NCI-H524 treated with DMSO at 0.1 percent for 48 hours (cell line): ENCODE data around the gene RCSD1.

Source experiments
- DNase-seq: peaks from one replicate; lab custom pipeline; 2025; lab: John Stamatoyannopoulos, UW

Gene RCSD1

GRCh38 chr1:167643441-167643840 lies 13.4 kb downstream of the RCSD1 start:
- no peak for DNase-seq

GRCh38 chr1:167644551-167644950 lies 14.5 kb downstream of the RCSD1 start:
- no peak for DNase-seq

DNA sequence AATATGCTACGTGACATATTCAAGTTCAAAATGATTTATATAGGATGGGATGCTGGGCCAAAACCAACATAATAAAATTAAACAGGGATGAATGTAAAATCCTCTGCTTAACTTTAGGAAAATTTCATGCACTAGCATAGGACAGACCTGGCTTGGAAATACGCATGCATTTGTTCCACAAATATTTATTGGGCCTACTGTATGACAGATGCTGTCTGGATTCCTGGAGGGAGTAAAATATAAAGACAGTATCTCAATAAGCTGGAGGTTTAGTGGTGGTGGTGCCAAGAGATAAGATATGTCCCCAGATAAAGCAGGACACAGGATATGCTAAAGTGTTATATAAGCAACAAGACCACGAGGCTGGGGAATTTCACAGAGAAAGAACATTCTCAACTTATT lies 15.1 kb downstream of the RCSD1 start:
- DNase-seq = no peak

- DNase-seq = no peak
Observed at GRCh38 chr1:167645625-167646414, 15.8 kb downstream of the RCSD1 start.

- no peak for DNase-seq
Observed at GRCh38 chr1:167648252-167648849, 18.3 kb downstream of the RCSD1 start.

GRCh38 chr1:167648978-167649744 lies 19.1 kb downstream of the RCSD1 start:
- no peak for DNase-seq

DNA sequence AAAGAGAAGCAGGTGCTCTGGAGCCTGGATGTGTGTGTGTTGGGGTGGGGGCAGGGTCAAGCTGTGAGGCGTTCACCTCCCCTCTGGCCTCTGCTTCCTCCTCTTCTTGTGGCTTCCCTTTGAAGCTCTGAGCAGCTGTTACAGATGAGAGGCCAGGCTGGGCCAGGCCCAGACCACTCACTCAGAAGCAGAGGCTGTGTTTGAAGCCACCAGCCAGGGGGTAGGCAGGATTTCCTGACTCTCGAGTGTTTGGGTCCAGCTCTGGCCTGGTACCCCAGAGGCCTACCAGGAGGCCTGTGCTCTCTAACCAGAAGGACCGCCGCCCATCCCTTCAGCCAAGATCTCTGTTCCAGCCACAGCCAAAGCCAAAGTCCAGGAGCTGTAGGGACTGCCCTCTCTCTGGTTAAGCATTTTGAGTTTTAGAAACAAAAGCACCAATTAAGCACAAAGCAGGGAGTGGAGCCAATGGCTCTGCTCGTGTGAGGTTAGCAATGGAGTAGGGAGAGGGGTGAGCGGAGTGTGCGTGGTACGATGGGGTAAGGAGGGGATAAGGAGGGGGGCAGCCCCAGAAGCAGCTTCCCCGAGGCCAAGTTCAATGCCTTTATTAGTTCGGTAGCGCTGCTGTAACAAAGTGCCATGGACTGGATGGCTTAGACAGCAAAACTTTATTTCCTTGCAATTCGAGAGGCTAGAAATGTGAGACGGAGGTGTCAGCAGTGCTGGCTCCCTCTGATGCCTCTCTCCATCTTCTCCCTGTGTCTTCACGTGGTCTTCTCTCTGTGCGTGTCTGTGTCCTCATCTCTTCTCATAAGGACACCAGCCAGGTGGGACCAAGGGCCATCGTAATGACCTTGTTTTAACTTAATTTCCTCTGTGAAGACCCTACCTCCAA lies 20.5 kb downstream of the RCSD1 start:
- no peak for DNase-seq

GRCh38 chr1:167651161-167651693 lies 21.2 kb downstream of the RCSD1 start:
- DNase-seq = no peak

- no peak for DNase-seq
Observed at GRCh38 chr1:167654975-167655575, 25.0 kb downstream of the RCSD1 start.

DNA sequence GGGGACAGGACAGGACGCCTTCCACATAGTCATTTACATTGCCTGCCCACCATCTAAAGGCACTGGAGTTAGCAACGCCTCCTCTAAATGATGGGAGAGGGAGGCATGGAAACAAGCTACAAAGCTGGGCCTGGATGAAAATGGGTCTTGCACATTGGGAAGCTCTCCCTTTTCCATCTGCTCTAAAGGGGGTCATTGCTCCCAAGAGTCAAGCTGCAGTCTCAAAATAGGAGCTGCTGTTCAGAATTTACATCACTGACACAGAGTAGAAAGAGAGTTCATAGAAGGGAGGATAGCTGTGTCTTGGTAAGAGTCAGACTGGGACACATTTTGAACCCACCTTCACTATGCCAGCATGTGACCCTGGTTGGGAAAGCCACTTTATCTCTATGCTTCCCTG lies 26.6 kb downstream of the RCSD1 start:
- no peak for DNase-seq

- DNase-seq = no peak
Observed at GRCh38 chr1:167658574-167659328, 28.7 kb downstream of the RCSD1 start.

GRCh38 chr1:167659450-167659849 lies 29.4 kb downstream of the RCSD1 start:
- DNase-seq = no peak

GRCh38 chr1:167659881-167660280 lies 29.8 kb downstream of the RCSD1 start:
- DNase-seq = no peak

- no peak for DNase-seq
Observed at GRCh38 chr1:167661527-167662426, 31.7 kb downstream of the RCSD1 start.

DNA sequence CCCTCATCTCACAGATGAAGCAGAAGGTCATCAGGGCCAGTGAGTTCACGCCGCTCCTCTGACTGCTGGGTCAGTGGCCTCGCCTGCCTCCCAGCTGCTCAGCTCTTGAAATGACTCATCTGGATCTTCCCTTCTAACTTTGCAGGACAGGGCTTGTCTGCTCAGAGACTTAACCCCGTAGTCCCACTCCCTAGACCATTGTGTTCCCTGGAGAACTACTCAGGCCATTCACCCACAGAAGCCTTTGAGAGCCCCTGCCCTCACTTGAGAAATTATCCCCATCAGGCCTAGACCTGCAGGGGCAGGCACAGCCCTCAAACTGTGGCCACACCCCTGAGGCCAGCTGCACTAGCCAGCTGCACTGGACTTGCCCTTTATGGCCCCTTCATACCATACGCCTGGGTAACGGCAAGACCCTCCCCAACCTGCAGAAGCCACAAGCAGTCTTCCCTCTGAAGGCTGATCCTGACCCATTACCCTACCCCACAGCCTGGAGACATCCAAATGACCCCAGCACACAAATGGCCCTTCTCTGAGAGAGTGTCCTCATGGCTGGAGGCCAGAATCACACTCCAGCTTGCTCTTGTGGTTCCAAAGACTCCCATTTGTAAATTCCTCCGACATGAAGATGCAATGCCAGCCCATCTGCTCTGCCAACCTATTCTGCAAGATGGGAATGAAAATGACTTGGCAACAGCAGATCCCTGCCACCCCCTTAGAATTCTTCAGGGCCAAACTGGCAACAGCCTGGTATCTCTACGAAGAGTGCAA lies 33.2 kb downstream of the RCSD1 start:
- no peak for DNase-seq

- DNase-seq = no peak
Observed at GRCh38 chr1:167665469-167665868, 35.4 kb downstream of the RCSD1 start.

DNA sequence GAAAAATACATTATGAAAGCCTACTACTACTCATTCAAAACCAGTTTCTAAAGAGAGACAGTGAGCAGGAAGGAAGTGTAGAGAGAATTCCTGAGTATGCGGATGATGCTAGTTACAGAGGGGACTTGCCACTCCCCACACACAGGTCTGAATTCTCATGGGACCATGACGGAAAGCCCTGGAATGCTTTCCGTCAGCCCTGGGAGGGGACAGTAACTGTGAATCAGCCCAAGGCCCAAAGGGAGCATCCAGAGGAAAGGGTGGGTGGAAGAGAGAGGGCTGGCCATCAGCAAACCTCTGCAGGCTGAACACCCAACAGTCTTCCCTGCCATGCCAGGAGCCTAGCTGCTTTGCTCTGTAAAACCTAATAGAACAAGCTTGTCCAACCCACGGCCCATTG lies 36.4 kb downstream of the RCSD1 start:
- no peak for DNase-seq

DNA sequence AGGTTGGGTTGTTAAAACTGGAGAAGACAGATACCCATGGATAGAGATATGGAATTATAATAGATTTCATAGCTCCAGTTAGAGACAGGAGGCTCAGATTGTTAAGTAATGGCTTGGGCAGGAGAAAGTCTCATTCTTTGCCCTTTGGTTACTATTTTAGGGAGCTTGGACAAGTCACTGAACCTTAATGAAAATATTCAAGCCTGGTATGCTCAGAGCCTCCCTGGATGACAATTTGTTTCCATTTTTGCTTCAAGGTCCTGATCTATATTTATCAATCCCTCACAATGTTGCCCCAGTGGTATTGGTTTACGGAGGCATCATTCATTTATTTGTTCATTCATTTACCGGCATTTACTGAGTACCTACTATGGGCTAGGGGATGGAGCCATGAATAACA lies 37.5 kb downstream of the RCSD1 start:
- no peak for DNase-seq

DNA sequence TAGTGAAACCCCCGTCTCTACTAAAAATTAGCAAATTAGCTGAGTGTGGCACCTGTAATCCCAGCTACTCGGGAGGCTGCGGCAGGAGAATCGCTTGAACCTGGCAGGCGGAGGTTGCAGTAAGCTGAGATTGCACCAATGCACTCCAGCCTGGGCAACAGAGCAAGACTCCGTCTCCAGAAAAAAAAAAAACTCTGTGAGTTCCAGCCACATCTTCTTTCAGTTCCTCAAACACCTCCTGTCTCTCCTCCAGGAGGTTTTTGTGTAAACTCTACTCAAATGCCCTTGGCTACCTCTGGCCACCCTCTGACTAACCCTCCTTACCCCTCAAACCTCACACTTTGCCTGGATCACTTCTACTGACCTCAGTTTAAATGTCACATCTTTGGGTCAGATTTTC lies 38.1 kb downstream of the RCSD1 start:
- no peak for DNase-seq
